Germinal center (tissue), 1 donor: ENCODE results near the gene KRT36.

Source experiments
- DNase-seq: peaks from one replicate; pipeline ENCODE4 v3.0.0; 2012; ENCODE audit warnings: mixed read lengths, low spot score

KRT36 gene

GRCh38 chr17:41476866-41477815 is 12.6 kb downstream of the KRT36 start:
- DNase-seq: no peak

GRCh38 chr17:41475421-41475820 is 14.3 kb downstream of the KRT36 start:
- DNase-seq: no peak

GRCh38 chr17:41474863-41475262 is 14.8 kb downstream of the KRT36 start:
- no peak for DNase-seq

GRCh38 chr17:41468346-41468745 is 21.4 kb downstream of the KRT36 start:
- no peak for DNase-seq

- DNase-seq: no peak
Observed at GRCh38 chr17:41467561-41467960, 22.1 kb downstream of the KRT36 start.

- no peak for DNase-seq
Observed at GRCh38 chr17:41466988-41467387, 22.7 kb downstream of the KRT36 start, which contains the start of gene KRT32. KRT32 (minus strand) TSS chr17:41467386; CDS start chr17:41467325, 61 bp downstream.

GRCh38 chr17:41464682-41465081 is 25.0 kb downstream of the KRT36 start:
- no peak for DNase-seq

- DNase-seq: no peak
Observed at GRCh38 chr17:41464173-41464572, 25.5 kb downstream of the KRT36 start.

GRCh38 chr17:41463746-41464145 is 26.0 kb downstream of the KRT36 start:
- no peak for DNase-seq

GRCh38 chr17:41462705-41463104 is 27.0 kb downstream of the KRT36 start:
- DNase-seq: no peak

GRCh38 chr17:41457676-41458075 is 32.0 kb downstream of the KRT36 start:
- no peak for DNase-seq

GRCh38 chr17:41456204-41456603 is 33.5 kb downstream of the KRT36 start:
- no peak for DNase-seq

- no peak for DNase-seq
Observed at GRCh38 chr17:41455236-41455635, 34.5 kb downstream of the KRT36 start.

GRCh38 chr17:41453066-41453465 is 36.6 kb downstream of the KRT36 start:
- no peak for DNase-seq

- DNase-seq: no peak
Observed at GRCh38 chr17:41452281-41452680, 37.4 kb downstream of the KRT36 start.

GRCh38 chr17:41451154-41451728 is 38.5 kb downstream of the KRT36 start:
- no peak for DNase-seq

GRCh38 chr17:41449008-41449407 is 40.7 kb downstream of the KRT36 start:
- no peak for DNase-seq

- DNase-seq: no peak
Observed at GRCh38 chr17:41448506-41448905, 41.2 kb downstream of the KRT36 start.

GRCh38 chr17:41446806-41447205 is 42.9 kb downstream of the KRT36 start:
- DNase-seq: no peak

- DNase-seq: no peak
Observed at GRCh38 chr17:41444640-41445039, 45.1 kb downstream of the KRT36 start.

- DNase-seq: no peak
Observed at GRCh38 chr17:41444186-41444585, 45.5 kb downstream of the KRT36 start.

- no peak for DNase-seq
Observed at GRCh38 chr17:41442739-41443138, 47.0 kb downstream of the KRT36 start.

GRCh38 chr17:41440531-41441033 is 49.1 kb downstream of the KRT36 start, which contains the start of gene KRT38:
KRT38 (minus strand) TSS chr17:41440983; CDS start chr17:41440921, 62 bp downstream.
- DNase-seq: no peak
